NOMO-1 treated with DMSO at 0.1 percent for 48 hours (cell line): ENCODE results near the gene RTCA.
"Not testable (repeated sequence)": the region's sequence is repeated elsewhere in the genome, so short reads cannot be mapped to it uniquely, and the experiment has no call there.

Experiments
- DNase-seq: peaks from one replicate; lab custom pipeline; 2025; ENCODE audit not compliant: unreplicated experiment; lab: John Stamatoyannopoulos, UW

RTCA gene

DNA sequence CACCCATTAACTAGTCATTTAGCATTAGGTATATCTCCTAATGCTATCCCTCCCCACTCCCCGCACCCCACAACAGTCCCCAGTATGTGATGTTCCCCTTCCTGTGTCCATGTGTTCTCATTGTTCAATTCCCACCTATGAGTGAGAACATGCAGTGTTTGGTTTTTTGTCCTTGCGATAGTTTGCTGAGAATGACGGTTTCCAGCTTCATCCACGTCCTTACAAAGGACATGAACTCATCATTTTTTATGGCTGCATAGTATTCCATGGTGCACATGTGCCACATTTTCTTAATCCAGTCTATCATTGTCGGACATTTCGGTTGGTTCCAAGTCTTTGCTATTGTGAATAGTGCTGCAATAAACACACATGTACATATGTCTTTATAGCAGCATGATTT, 7.6 kb upstream of the RTCA start:
- not testable (repeated sequence) for DNase-seq

DNA sequence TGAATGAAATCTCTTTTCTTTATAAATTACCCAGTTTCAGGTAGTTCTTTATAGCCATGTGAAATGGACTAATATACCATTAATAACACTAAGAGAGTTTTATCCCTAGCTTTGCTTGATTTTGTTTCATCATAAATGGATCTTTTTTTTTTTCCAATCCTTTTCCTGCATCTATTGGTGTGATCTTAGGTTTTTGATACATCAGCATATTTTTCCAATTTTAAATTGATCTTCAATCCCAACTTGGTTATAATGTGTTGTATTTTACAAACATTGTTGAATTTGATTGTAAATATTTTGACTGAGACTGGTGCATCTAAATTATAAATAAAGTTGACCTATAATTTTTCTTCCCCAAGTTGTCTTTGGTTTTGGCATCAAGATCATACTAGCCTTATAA, 4.3 kb upstream of the RTCA start:
- no peak for DNase-seq

DNA sequence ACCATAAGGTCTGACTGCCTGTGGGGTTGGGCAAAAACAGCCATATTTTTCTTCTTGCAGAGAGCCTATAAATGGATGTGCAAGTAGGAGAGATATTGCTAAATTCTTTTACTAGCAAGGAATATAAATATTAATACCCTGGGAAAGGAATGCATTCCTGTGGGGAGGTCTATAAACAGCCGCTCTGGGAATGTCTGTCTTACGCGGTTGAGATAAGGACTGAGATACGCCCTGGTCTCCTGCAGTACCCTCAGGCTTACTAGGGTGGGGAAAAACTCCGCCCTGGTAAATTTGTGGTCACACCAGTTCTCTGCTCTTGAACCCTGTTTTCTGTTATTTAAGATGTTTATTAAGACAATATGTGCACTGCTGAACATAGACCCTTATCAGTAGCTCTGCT, 1.9 kb upstream of the RTCA start:
- DNase-seq: not testable (repeated sequence)

DNA sequence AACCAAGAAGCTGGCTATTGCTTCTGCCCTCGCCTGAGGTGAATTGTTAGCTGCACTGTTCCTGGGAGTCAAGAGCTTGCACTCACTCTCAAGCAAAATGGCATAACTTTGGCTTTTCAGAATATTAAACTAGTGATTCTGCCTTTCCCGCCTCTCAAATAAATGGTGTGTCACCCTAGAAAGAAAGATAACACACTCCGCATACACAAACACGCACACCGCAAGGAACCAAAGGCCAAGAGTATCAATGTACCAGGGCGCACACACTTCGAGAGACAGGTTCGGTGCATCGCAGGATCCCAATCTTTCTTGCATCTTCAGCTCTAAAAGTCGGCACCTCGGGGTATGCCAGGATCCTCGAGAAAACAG, 470 bp upstream of the RTCA start:
- peak; percentile 58 for DNase-seq

DNA sequence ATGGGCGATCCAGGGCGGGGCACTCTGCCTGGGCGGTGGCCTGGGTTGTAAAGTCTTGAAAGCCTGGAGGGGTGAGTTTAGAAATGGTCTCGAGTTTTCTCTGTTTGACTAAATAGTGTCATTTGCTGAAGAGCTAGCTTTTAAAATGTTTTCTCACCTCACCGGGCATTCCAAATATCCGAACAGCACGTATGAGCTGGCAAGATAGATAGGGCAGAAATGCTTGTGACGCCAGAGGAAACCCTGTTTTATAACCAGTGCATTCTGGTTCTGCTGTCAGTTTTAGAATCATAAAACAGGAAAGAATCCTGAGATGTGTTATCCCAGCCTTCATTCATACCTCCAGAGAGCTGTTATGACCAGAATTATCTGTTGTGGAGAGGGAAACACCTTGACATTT, 725 bp downstream of the RTCA start:
- DNase-seq: no peak

DNA sequence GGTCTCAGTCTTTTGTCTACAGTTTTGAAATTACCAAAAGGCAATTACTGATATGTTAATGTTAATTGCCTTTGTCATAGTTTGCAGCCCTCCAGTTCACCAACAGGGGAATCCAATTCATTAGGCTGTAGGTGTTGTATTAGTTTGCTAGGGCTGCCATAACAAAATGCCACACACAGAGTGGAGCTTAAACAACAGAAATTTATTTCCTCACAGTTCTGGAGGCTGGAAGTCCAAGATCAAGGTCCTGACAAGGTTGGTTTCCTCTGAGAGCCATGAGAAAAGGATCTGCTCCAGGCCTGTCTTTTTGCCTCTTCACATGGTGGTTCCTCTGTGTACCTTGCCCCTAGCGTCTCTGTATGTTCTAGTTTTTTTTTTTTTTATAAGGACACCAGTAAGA, 1.3 kb downstream of the RTCA start:
- no peak for DNase-seq

DNA sequence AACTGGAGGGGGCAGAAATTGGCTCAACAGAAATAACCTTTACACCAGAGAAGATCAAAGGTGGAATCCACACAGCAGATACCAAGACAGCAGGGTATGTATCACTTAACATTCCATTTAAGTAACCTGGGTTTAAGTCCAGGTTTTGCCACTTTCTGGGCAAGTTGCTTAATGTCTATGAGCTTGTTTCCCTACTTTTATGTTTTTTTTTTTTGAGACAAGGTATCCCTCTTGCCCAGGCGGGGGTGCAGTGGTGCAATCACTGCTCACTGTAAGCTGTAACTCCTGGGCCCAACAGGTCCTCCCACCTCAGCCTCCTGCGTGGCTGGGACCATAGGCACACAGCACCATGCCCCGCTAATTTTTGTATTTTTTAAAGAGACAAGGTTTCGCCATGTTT, 2.2 kb downstream of the RTCA start:
- no peak for DNase-seq

DNA sequence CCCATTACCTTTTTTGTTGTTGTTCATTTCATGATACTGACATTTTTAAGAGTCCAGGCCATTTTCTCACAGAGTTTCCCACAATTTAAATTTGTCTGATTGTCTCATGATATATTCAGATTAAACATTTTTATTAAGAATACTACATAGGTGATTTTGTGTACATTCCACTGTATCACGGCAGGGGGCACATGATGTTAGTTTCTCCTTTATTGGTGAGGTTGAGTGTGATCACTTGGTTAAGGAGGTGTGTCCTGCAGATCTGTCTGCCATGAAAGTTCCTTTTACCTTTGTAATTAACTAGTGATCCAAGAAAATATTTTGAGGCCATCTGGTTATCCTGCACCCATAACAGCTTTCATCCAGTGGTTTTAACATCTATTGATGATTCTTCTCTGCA, 11.8 kb downstream of the RTCA start:
- DNase-seq: no peak

DNA sequence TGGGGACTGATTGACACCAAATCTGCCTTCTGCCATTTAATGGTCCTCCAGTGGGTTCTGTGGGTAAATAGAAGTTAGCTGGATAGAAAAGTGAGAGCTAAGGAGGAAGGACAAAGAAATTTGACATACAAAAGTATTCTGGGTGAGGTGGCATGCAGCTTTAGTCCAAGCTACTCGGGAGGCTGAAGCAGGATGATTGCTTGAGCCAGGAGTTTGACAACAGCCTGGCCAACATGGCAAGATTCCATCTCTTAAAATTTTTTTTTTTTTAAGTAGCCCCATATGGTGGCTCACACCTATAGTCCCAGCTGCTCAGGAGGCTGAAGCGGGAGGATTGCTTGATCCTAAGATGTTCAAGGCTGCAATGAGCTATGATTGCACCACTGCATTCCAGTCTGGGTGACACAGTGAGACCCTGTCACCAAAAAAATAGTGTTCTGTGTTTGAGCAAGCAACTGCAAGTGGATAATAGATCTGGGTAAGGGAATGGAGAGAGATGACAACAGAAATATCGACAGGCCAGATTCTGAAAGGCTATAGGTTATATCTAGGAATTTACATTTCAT, 13.4 kb downstream of the RTCA start:
- DNase-seq: no peak

DNA sequence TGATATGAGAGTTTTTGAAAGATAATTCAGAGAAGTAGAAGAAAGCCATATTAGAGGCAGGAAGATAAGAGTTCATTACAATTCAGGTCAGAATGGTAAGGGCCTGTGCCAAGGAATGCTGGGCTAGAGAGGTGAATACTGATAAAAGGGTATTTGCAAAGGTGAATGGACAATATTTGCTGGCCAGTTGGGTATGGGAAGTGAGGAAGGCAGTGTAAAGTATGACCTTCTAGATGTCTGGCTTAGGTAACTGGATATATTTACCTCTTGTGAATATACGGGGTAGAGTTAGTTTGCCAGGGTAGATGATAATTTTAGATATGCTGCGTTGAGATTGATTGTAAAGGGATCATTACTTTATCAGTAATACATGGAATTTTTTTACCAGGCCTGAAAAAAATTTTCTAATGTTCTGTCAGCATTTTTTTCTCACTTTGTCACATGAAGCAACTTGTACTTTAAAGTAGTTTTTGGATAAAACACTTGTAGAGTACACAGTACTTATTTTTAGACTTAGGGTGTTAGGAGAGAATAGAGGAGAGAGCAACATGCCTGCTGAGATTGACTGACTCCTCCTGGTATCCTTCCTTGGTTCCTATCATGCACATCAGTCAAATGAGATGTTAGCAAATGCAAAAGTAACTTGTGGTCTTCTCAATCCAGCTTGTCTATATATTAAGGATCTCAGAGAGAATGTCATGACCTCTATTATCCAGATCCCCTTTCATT, 14.1 kb downstream of the RTCA start:
- no peak for DNase-seq

DNA sequence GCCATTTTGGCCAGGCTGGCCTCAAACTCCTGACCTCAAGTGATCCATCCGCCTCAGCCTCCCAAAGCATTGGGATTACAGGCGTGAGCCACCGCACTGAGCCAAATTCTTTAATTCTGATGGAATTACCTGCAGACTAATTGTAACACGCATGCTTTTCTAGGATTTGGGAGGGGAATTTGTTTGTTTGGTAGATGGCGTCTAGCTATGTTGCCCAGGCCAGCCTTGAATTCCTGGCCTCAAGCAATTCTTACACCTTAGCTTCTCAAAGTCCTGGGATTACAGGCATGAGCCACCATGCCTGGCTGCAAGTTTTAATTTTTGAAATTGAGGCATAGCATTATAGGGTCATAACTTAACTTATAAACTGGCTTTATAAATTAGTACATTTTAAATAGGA, 18.6 kb downstream of the RTCA start:
- no peak for DNase-seq

DNA sequence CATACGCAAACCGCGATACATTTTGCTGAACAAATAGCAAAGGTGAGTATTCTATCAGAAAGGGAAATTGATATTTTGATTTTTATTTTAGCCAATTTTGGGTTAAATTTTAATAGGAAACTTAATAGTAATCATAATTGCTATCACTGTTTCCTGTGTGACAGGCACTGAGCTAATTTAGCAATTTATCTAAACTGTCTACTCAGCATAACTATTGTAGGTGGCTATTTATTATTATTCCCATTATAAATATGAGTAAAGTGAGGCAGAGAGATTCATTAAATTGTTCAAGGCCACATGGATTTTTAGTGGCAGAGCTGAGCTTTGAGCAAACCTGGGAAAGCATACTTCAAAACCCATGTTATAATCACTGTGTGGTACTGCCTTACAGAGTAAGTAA, 21.1 kb downstream of the RTCA start:
- DNase-seq: no peak

DNA sequence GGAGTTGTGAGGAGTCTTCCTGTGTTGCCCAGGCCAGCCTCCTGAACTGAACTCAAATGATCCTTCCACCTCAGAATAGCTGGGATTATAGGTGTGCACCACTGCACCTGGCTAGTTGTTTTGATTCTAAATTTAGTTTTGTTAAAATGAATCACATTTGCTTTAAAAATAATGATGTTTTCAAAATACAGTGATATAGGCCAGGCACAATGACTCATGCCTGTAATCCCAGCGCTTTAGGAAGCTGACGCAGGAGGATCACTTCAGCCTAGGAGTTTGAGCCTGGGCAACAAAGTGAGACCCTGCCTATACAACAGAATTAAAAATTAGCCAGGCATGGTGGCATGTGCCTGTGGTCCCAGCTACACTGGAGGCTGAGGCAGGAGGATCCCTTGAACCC, 24.3 kb downstream of the RTCA start:
- DNase-seq: no peak

DNA sequence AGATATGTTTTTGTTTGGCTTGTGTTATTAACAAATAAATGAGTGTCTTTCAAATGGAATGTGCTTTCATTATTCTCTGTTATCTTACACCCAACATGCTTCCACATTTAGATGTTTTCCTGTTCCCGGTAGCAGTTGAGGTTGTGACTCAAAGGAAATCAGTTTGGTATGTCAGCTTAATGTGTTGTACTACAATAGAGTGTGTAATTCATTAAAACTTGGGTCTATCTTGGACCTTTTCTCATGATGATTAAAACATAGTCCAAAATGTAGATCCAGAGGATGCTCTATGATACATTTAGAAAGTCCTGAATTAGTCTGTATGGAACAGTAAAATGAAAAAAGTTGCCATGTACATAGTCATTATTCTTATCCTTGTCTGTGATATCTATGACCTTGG, 26.7 kb downstream of the RTCA start:
- DNase-seq: no peak

DNA sequence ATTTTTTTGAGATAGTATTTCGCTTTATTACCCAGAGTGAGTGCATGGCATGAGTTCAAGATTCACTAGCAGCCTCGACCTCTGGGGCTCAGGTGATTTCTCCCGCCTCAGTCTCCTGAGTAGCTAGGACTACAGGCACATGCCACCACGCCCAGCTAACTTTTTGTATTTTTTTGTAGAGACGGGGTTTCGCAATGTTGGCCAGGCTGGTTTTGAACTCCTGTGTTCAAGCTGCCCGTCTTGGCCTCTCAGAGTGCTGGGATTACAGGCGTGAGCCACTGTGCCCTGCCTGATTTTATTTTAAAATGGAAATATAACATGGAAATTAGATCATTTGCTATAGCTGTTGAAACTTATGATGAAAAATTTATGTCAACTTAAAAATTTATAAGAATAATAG, 30.1 kb downstream of the RTCA start:
- no peak for DNase-seq

DNA sequence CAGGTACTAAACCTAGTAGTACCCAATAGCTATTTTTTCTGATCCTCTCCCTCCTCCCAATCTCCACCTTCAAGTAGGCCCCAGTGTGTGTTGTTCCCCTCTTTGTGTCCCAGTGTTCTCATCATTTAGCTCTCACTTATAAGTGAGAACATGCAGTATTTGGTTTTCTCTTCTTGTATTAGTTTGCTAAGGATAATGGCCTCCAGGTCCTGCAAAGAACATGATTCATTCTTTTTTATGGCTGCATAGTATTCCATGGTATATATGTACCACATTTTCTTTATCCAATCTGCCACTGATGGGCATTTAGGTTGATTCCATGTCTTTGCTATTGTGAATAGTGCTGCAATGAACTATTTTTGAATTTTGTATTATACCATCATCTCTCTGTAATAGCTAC, 31.0 kb downstream of the RTCA start:
- DNase-seq: not testable (repeated sequence)

DNA sequence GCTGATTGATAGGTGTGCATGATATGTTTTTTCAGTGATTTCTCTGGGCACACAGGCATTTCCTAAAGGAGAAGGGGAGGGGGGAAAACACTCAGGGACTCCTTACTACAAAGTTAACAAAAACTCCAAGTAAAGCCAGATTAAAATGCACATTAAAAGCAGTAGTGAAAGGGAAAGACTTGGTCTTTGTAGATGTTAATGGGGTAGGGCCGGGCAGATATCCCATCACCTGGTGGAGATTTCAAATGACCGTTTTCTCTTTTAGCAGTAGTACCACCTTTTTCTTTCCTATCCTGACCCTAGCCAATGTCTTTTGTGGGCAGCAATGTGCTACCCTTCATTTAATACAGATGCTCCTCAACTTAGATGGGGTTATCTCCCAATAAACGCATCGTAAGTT, 32.5 kb downstream of the RTCA start:
- DNase-seq: no peak

DNA sequence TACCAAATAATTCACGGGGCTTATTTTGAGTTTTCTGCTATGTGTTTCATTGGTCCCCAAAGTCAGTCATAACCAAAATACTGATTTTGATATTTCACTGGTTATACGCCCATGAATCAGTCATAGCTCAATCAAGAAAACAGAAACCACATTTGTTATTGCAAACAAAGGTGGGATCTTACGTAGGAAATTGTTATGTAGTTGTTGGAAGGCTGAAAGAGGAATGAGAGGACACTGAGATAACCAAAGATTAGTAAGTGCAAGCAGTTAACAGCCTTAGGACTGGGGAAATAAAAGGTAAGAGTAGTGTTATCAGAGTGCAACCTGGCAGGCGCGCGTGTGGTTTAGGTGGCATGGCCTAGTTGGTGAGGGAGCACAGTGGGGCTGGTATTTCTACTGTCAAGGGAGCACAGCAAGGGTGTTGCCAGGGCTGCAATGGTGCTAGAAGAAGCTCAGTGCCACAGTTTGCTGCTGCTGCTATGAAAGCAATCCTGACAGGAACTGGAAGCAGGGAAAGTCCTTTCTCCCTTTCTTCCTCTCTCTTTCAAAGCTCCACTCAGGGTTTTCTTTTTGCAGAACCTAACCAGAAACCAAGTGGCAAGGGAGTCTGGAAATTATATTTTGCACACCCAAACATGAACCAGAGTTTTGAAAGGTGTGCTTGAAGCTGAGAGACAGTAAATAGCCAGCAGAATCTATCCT, 33.7 kb downstream of the RTCA start:
- no peak for DNase-seq

DNA sequence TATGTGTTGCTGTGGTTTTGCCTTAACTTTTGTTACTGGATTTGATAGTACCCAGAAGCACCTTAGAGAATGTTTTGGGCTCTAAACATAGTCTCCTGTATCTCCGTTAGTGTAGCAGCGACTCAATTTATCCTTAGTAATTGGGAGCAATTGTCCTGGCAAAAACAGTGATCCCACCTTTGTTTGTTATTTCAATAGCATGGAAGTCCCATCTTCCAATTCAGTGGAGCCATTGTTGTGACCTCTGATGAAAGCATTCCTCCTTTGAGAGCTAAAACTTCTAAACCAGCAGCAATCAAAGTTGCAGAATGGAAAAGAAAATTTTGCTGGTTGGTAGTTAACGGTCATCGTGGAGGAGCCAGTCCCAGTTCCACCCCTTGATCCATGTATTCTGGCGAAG, 34.7 kb downstream of the RTCA start:
- no peak for DNase-seq

DNA sequence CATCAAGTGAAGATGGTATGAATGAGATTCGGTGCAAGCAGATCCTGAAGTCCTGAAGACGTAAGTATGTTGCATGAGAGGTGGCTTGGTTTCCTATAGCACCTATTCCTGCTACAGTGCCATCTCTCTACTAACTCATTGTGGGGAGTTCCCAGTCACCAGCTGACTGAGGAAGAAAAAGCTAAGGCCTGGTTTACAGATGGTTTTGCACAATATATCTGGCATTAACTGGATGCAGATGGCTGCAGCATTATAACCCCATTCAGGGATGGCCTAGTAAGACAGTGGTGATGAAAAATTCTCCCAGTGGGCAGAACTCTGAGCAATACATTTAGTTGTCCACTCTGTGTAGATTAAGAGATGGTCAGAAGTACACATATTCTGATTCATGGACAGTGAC, 36.7 kb downstream of the RTCA start:
- DNase-seq: no peak

DNA sequence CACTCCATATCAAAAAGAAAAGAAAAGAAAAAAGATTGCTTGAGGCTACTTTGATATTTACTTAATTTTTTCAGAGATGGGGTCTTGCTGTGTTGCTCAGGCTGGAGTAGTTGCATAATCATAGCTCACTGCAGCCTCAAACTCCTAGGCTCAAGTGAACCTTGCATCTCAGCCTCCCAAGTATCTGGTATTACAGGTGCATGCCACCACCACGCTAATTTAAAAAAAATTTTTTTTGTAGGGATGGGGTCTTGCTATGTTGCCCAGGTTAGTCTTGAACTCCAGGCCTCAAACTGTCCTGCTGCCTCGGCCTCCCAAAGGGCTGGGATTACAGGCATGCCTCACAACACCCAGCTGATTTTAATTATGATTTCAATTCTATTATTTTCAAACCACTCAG, 38.2 kb downstream of the RTCA start:
- no peak for DNase-seq

DNA sequence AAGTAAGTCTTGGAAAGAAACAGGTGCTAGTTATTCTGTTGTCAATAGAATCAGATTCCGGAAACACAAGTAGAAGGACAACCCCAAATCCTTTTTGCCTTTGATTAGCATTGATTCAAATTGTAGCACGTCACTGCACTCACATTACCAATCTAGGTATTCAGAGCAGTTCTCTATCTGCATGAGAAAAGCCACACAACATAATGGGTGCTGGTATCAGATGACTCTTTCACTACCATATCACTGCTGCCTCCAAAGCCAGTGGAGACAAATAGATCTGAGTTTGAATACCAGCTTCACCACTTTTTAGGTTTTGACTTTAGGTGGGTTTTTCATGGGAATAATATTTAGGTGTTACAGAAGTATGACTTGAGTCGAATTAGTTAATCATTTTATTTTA, 38.9 kb downstream of the RTCA start:
- DNase-seq: no peak

DNA sequence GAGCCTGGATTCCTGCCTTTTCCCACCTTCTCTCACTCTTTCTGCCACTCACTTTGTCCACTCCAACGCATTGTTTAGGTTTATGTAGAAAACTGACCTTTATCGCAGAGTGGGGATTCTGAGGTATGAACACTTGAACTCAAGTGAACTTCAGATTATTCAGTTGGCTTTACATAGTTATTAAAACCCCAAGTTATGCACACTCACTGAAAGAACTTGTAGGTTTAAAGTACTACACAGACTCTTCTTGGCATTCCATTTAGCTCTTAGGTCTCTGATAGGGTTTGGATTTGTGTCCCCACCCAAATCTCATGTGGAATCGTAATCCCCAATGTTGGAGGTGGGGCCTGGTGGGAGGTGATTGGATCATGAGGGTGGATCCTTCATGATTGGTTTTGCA, 39.9 kb downstream of the RTCA start:
- no peak for DNase-seq
